ENCODE measurements around the gene APBB1IP.
"Not testable (repeated sequence)": the region's sequence is repeated elsewhere in the genome, so short reads cannot be mapped to it uniquely, and the experiment has no call there.

DNA sequence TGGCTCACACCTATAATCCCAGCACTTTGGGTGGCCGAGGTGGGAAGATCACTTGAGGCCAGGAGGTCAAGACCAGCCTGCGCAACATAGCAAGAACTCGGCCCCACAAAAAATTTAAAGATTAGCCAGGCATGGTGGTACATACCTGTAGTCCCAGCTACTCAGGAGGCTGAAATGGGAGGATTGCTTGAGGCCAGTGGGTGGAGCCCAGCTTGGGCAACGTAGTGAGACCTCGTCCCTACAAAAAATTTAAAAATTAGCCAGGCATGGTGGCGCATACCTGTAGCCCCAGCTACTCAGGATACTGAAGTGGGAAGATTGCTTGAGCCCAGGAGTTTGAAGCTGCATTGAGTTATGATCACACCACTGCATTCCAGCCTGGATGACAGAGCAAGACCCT, 28.4 kb downstream of the APBB1IP start:
- TF ChIP-seq, protein P1, sequence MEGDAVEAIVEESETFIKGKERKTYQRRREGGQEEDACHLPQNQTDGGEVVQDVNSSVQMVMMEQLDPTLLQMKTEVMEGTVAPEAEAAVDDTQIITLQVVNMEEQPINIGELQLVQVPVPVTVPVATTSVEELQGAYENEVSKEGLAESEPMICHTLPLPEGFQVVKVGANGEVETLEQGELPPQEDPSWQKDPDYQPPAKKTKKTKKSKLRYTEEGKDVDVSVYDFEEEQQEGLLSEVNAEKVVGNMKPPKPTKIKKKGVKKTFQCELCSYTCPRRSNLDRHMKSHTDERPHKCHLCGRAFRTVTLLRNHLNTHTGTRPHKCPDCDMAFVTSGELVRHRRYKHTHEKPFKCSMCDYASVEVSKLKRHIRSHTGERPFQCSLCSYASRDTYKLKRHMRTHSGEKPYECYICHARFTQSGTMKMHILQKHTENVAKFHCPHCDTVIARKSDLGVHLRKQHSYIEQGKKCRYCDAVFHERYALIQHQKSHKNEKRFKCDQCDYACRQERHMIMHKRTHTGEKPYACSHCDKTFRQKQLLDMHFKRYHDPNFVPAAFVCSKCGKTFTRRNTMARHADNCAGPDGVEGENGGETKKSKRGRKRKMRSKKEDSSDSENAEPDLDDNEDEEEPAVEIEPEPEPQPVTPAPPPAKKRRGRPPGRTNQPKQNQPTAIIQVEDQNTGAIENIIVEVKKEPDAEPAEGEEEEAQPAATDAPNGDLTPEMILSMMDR (IDR thresholded peaks at IDR 0.05): not testable (repeated sequence)
- TF ChIP-seq POLR2A (IDR thresholded peaks at IDR 0.05; ENCODE audit: low read depth); POLR2AphosphoS5 (IDR thresholded peaks at IDR 0.05); EP300 (IDR thresholded peaks at IDR 0.05): not testable (repeated sequence)

Data from esophagus muscularis mucosa (tissue), 4 donors.